ENCODE data around the gene PCLAF.

The PCLAF gene

GRCh38 chr15:64314456-64314855, 66.8 kb downstream of the PCLAF start:
- no peak for DNase-seq

Data from activated CD4-positive, alpha-beta T cell treated with anti-CD3 and anti-CD28 coated beads, Interleukin-2, amount 50 U/mL, for 48 hours (primary cell).